SK-N-SH treated with all-trans-retinoic acid at 6 μM for 48 hours (cell line): ENCODE results near the gene CEP128.

Experiments used
- ATAC-seq: fragments of 200-7000 bp; cut with Tn5 transposase; 3 replicates; pipeline ENCODE4 v1.9.1; 2020; ENCODE audit warnings: mild to moderate bottlenecking, moderate library complexity
- ARNTL ChIP-seq: fragments of 450-650 bp; formaldehyde crosslinking; IDR thresholded peaks from 2 replicates; pipeline ENCODE4 v1.5.0; 2020; ENCODE audit warnings: low read depth, mild to moderate bottlenecking, moderate library complexity, borderline replicate concordance
- BACH2 ChIP-seq: fragments of 250-450 bp; sonication (Bioruptor Pico); IDR thresholded peaks from 2 replicates; pipeline ENCODE4 v1.9.0; 2021; ENCODE audit warnings: mild to moderate bottlenecking, borderline replicate concordance
- CREB5 ChIP-seq: fragments of 250-450 bp; sonication (Bioruptor Pico); IDR thresholded peaks from 2 replicates; pipeline ENCODE4 v1.5.1; 2020; ENCODE audit warnings: low read depth, mild to moderate bottlenecking, moderate library complexity
- CSDC2 ChIP-seq: fragments of 250-450 bp; sonication (Bioruptor Pico); IDR thresholded peaks from 2 replicates; pipeline ENCODE4 v1.5.0; 2020; ENCODE audit warnings: mild to moderate bottlenecking, moderate library complexity
- ESRRG ChIP-seq: fragments of 250-450 bp; sonication (Bioruptor Pico); IDR thresholded peaks from 2 replicates; pipeline ENCODE4 v1.6.1; 2021; ENCODE audit warnings: mild to moderate bottlenecking
- GLIS3 ChIP-seq: fragments of 250-450 bp; sonication (Bioruptor Pico); IDR thresholded peaks from 2 replicates; pipeline ENCODE4 v1.5.0; 2020; ENCODE audit warnings: mild to moderate bottlenecking, moderate library complexity
- ISL1 ChIP-seq: fragments of 250-450 bp; sonication (Bioruptor Pico); IDR thresholded peaks from 2 replicates; pipeline ENCODE4 v2.1.2; 2022; ENCODE audit warnings: mild to moderate bottlenecking, moderate library complexity
- OSR1 ChIP-seq: fragments of 250-450 bp; sonication (Bioruptor Pico); IDR thresholded peaks from 2 replicates; pipeline ENCODE4 v1.8.0; 2022; ENCODE audit warnings: moderate library complexity, mild to moderate bottlenecking, inconsistent platforms
- RARB ChIP-seq: fragments of 250-450 bp; sonication (Bioruptor Pico); IDR thresholded peaks from 2 replicates; pipeline ENCODE4 v1.8.0; 2021; ENCODE audit warnings: mild to moderate bottlenecking, moderate library complexity
- SNAI2 ChIP-seq: fragments of 250-450 bp; sonication (Bioruptor Pico); IDR thresholded peaks from 2 replicates; pipeline ENCODE4 v1.5.0; 2020; ENCODE audit warnings: mild to moderate bottlenecking, moderate library complexity
- TCF4 ChIP-seq: fragments of 250-450 bp; sonication (Bioruptor Pico); IDR thresholded peaks from 2 replicates; pipeline ENCODE4 v1.8.0; 2021; ENCODE audit warnings: mild to moderate bottlenecking, moderate library complexity, borderline replicate concordance
- TOX ChIP-seq: fragments of 250-450 bp; sonication (Bioruptor Pico); IDR thresholded peaks from 2 replicates; pipeline ENCODE4 v1.8.0; 2021; ENCODE audit warnings: mild to moderate bottlenecking, moderate library complexity, borderline replicate concordance
- TSHZ2 ChIP-seq: fragments of 250-450 bp; sonication (Bioruptor Pico); IDR thresholded peaks from 2 replicates; pipeline ENCODE4 v1.5.0; 2020; ENCODE audit warnings: mild to moderate bottlenecking, moderate library complexity
- ZC3H10 ChIP-seq: fragments of 250-450 bp; sonication (Bioruptor Pico); IDR thresholded peaks from 2 replicates; pipeline ENCODE4 v1.5.1; 2021; ENCODE audit warnings: mild to moderate bottlenecking, moderate library complexity
- ZFP3 ChIP-seq: fragments of 250-450 bp; sonication (Bioruptor Pico); IDR thresholded peaks from 2 replicates; pipeline ENCODE4 v1.5.0; 2020; ENCODE audit warnings: mild to moderate bottlenecking, moderate library complexity
- ZFP30 ChIP-seq: fragments of 450-650 bp; formaldehyde crosslinking; IDR thresholded peaks from 2 replicates; pipeline ENCODE4 v1.5.0; 2022; ENCODE audit warnings: mild to moderate bottlenecking, moderate library complexity
- ZNF565 ChIP-seq: fragments of 450-650 bp; formaldehyde crosslinking; conservative IDR thresholded peaks from 2 replicates; pipeline ENCODE4 v1.5.0; 2020; ENCODE audit warnings: low read depth, mild to moderate bottlenecking, moderate library complexity
- ZNF70 ChIP-seq: fragments of 450-650 bp; formaldehyde crosslinking; IDR thresholded peaks from 2 replicates; pipeline ENCODE4 v1.5.0; 2020; ENCODE audit warnings: mild to moderate bottlenecking, moderate library complexity
- ZNF8 ChIP-seq: fragments of 450-650 bp; formaldehyde crosslinking; IDR thresholded peaks from 2 replicates; pipeline ENCODE4 v1.5.0; 2020; ENCODE audit warnings: mild to moderate bottlenecking, moderate library complexity
- TF ChIP-seq, protein P1 (sequence below): fragments of 250-450 bp; sonication (Bioruptor Pico); IDR thresholded peaks from 2 replicates; pipeline ENCODE4 v1.8.0; 2021; ENCODE audit warnings: low read depth, mild to moderate bottlenecking, moderate library complexity, borderline replicate concordance
- TF ChIP-seq, protein P2 (sequence below): fragments of 250-450 bp; sonication (Bioruptor Pico); IDR thresholded peaks from 2 replicates; pipeline ENCODE4 v1.5.1; 2021; ENCODE audit warnings: mild to moderate bottlenecking, moderate library complexity
- TF ChIP-seq, protein P3 (sequence below): fragments of 250-450 bp; sonication (Bioruptor Pico); IDR thresholded peaks from 2 replicates; pipeline ENCODE4 v1.8.0; 2020; ENCODE audit warnings: mild to moderate bottlenecking, moderate library complexity, borderline replicate concordance

The CEP128 gene

GRCh38 chr14:80924365-80925103 lies 17.0 kb downstream of the CEP128 start:
- TF ChIP-seq, protein P1, sequence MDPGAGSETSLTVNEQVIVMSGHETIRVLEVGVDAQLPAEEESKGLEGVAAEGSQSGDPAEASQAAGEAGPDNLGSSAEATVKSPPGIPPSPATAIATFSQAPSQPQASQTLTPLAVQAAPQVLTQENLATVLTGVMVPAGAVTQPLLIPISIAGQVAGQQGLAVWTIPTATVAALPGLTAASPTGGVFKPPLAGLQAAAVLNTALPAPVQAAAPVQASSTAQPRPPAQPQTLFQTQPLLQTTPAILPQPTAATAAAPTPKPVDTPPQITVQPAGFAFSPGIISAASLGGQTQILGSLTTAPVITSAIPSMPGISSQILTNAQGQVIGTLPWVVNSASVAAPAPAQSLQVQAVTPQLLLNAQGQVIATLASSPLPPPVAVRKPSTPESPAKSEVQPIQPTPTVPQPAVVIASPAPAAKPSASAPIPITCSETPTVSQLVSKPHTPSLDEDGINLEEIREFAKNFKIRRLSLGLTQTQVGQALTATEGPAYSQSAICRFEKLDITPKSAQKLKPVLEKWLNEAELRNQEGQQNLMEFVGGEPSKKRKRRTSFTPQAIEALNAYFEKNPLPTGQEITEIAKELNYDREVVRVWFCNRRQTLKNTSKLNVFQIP (CRISPR knock-in tag) = no peak
- no peak for TF ChIP-seq TOX (CRISPR knock-in tag)
- TF ChIP-seq OSR1 (CRISPR knock-in tag) = no peak
- no peak for TF ChIP-seq BACH2 (CRISPR knock-in tag)
- no peak for TF ChIP-seq RARB (CRISPR knock-in tag)
- no peak for TF ChIP-seq ZNF565
- no peak for TF ChIP-seq ZC3H10
- TF ChIP-seq, protein P2, sequence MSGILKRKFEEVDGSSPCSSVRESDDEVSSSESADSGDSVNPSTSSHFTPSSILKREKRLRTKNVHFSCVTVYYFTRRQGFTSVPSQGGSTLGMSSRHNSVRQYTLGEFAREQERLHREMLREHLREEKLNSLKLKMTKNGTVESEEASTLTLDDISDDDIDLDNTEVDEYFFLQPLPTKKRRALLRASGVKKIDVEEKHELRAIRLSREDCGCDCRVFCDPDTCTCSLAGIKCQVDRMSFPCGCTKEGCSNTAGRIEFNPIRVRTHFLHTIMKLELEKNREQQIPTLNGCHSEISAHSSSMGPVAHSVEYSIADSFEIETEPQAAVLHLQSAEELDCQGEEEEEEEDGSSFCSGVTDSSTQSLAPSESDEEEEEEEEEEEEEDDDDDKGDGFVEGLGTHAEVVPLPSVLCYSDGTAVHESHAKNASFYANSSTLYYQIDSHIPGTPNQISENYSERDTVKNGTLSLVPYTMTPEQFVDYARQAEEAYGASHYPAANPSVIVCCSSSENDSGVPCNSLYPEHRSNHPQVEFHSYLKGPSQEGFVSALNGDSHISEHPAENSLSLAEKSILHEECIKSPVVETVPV (CRISPR knock-in tag) = no peak
- TF ChIP-seq GLIS3 (CRISPR knock-in tag) = no peak
- no peak for TF ChIP-seq ISL1
- TF ChIP-seq ZFP3 (CRISPR knock-in tag) = no peak
- TF ChIP-seq ARNTL = no peak
- no peak for TF ChIP-seq CREB5
- no peak for TF ChIP-seq ZFP30 (CRISPR knock-in tag)
- no peak for TF ChIP-seq TSHZ2 (CRISPR knock-in tag)
- TF ChIP-seq, protein P3, sequence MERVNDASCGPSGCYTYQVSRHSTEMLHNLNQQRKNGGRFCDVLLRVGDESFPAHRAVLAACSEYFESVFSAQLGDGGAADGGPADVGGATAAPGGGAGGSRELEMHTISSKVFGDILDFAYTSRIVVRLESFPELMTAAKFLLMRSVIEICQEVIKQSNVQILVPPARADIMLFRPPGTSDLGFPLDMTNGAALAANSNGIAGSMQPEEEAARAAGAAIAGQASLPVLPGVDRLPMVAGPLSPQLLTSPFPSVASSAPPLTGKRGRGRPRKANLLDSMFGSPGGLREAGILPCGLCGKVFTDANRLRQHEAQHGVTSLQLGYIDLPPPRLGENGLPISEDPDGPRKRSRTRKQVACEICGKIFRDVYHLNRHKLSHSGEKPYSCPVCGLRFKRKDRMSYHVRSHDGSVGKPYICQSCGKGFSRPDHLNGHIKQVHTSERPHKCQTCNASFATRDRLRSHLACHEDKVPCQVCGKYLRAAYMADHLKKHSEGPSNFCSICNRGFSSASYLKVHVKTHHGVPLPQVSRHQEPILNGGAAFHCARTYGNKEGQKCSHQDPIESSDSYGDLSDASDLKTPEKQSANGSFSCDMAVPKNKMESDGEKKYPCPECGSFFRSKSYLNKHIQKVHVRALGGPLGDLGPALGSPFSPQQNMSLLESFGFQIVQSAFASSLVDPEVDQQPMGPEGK (CRISPR knock-in tag) = no peak
- no peak for TF ChIP-seq ZNF70 (CRISPR knock-in tag)
- no peak for ATAC-seq

- ATAC-seq = no peak
- TF ChIP-seq TOX (CRISPR knock-in tag) (no peak), ZNF565 (no peak), ZFP30 (CRISPR knock-in tag) (no peak), ISL1 (no peak), SNAI2 (CRISPR knock-in tag) (no peak), CREB5 (no peak), BACH2 (CRISPR knock-in tag) (no peak), GLIS3 (CRISPR knock-in tag) (no peak), TSHZ2 (CRISPR knock-in tag) (no peak), OSR1 (CRISPR knock-in tag) (no peak), ZNF70 (CRISPR knock-in tag) (no peak), CSDC2 (CRISPR knock-in tag) (no peak), TCF4 (CRISPR knock-in tag) (no peak), ESRRG (CRISPR knock-in tag) (no peak), ZNF8 (CRISPR knock-in tag) (no peak), ZC3H10 (no peak), ZFP3 (CRISPR knock-in tag) (no peak)
Measured at GRCh38 chr14:80923368-80923767, 18.2 kb downstream of the CEP128 start.
